Hepatocyte (in vitro differentiated cells): Measurements from ENCODE around the gene EPHA2.

ENCODE experiments used
- EZH2phosphoT487 ChIP-seq: fragments of 200-600 bp; sonication (generic); IDR thresholded peaks from one replicate; pipeline ENCODE4 v1.6.1; 2018; ENCODE audit warnings: antibody characterized with exemption, mild to moderate bottlenecking, low read depth, moderate library complexity; ENCODE audit not compliant: unreplicated experiment, severe bottlenecking
- TF ChIP-seq, protein P1 (sequence below): fragments of 200-600 bp; sonication (generic); IDR thresholded peaks from 2 replicates; pipeline ENCODE4 v1.5.1; 2016; ENCODE audit warnings: antibody characterized with exemption, mild to moderate bottlenecking; ENCODE audit not compliant: poor library complexity

DNA sequence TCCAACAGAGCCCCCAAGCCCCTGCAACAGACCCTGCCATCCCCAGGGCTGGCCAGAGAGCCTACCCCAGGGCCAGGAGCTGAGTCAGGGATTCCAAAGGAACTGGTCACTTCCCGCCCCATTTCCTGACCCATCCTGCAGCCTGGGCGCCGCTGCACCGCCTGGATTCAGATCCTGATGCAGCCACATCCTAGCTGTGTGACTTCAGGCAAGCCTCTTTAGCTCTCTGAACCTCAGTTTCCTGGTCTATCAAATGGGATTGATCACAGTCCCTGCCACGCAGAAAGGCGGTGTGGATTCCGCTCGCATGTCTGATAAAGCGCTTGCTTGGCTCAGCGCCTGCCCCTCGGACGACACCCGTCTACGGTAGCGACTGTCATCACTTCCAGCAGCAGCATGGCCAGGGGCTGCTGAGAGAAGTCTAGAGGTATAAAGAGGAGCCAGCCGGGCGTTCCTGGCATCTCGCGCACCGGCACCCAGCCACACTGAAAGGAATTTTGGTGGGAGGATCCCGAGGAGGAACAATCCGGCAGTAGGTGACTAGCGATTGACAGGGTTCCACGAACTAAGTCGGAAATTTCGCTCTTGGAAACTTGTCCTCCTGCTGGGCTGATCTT, 10.1 kb downstream of the EPHA2 start:
- TF ChIP-seq, protein P1, sequence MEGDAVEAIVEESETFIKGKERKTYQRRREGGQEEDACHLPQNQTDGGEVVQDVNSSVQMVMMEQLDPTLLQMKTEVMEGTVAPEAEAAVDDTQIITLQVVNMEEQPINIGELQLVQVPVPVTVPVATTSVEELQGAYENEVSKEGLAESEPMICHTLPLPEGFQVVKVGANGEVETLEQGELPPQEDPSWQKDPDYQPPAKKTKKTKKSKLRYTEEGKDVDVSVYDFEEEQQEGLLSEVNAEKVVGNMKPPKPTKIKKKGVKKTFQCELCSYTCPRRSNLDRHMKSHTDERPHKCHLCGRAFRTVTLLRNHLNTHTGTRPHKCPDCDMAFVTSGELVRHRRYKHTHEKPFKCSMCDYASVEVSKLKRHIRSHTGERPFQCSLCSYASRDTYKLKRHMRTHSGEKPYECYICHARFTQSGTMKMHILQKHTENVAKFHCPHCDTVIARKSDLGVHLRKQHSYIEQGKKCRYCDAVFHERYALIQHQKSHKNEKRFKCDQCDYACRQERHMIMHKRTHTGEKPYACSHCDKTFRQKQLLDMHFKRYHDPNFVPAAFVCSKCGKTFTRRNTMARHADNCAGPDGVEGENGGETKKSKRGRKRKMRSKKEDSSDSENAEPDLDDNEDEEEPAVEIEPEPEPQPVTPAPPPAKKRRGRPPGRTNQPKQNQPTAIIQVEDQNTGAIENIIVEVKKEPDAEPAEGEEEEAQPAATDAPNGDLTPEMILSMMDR: no peak
- no peak for TF ChIP-seq EZH2phosphoT487
